Activated CD4-positive, alpha-beta T cell treated with anti-CD3 and anti-CD28 coated beads for 36 hours (primary cell): ENCODE measurements around the gene EXOC7. TPM values are rescaled to one million over a fixed set of nuclear protein-coding genes. Genes with fewer than 3 reads are reported as not detected.
A peak's percentile ranks its signal among the peaks of the same experiment; 100 is the strongest.

Source experiments
- ATAC-seq: fragments of 200-7000 bp; cut with Tn5 transposase; one replicate; pipeline ENCODE4 v1.10.0; 2021; ENCODE audit warnings: mild to moderate bottlenecking, moderate library complexity
- CTCF ChIA-PET: fragments of 350-600 bp; sonication (Branson Sonifier 250); formaldehyde crosslinking; loops from one replicate; lab custom pipeline; 2021; ENCODE audit warnings: antibody characterized with exemption; lab: Charles Lee
- POLR2A ChIA-PET: fragments of 350-600 bp; sonication (Branson Sonifier 250); formaldehyde crosslinking; loops from one replicate; lab custom pipeline; 2021; ENCODE audit warnings: antibody characterized with exemption, inconsistent platforms; lab: Charles Lee
- DNase-seq: peaks from one replicate; pipeline ENCODE4 v3.0.0-alpha.2; 2020
- H3K27ac Mint-ChIP-seq: one replicate; pipeline ENCODE4 v1.8.0; 2021; ENCODE audit warnings: mixed read lengths
- H3K27me3 Mint-ChIP-seq: one replicate; pipeline ENCODE4 v1.8.0; 2021; ENCODE audit warnings: mixed read lengths
- H3K36me3 Mint-ChIP-seq: one replicate; pipeline ENCODE4 v1.8.0; 2021; ENCODE audit warnings: low read depth, mixed read lengths
- H3K4me1 Mint-ChIP-seq: one replicate; pipeline ENCODE4 v1.8.0; 2021; ENCODE audit warnings: mixed read lengths
- H3K4me3 Mint-ChIP-seq: one replicate; pipeline ENCODE4 v1.8.0; 2021; ENCODE audit warnings: mild to moderate bottlenecking, moderate library complexity, mixed read lengths
- H3K9me3 Mint-ChIP-seq: one replicate; pipeline ENCODE4 v1.8.0; 2021; ENCODE audit warnings: low read depth, mixed read lengths
- intact Hi-C, 2 experiments: fragments of 100-400 bp; cut with DNase I in 1 of 2; cut with micrococcal nuclease in 1 of 2; formaldehyde crosslinking; loops; one replicate each; pipeline versions ENCODE4 v1.14.2 to v1.15.1; 2022 to 2024; cut with DNase I, micrococcal nuclease
- total RNA-seq, 2 experiments: library from RNA; stranded (reverse); gene quantifications; one replicate each; pipeline ENCODE4 v1.2.3, GENCODE V29; 2021

EXOC7 gene
- total RNA-seq, 2 experiments from 2014 or later: 73.0 to 77.0 TPM

DNA sequence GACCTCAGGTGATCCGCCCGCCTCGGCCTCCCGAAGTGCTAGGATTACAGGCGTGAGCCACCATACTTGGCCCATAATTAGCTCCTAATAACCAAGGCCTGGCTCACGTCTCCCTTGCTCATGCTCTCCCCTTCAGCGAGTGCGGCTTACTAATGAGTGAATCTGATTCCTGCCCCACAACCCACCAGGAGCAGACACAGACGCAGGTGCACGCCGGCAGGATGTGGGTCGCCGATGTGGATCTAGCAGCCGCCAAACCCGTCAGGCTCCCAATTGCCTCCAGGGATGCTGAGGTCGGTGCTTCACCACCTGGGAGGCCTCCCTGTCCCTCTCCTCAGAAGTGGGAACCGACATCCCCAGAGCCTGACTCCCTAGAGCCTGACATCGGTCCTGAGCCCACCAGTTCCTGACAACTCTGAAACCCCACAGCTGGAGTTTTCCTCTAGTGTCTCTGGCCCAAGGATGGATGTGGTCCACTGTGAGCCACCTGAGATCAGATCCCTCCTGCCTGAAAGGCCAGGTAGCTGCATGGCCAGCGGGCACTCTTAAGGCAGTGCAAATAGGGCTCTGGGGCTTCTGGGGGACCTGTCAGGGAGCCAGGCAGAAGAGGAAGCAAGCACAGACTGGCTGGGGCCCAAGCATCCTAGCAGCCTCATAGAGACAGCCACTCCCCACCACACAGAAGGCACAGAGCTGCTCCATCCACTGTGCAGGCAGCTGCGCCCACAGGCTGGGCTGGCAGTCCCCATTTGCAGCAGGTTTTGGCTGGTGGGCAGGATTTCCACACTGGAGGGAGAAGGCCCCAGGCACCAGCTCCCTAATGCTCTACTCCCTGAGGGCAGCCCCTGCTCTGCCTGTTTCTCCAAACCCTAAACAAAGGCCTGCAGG, 10.8 kb downstream of the EXOC7 start:
- no peaks in the 10 kb centered on the region for H3K27me3 Mint-ChIP-seq
- H3K9me3 Mint-ChIP-seq: no peaks in the 10 kb centered on the region
- ChIA-PET POLR2A (no interaction called here), CTCF (interaction anchor here (0.9 to 1.0 kb wide), 3 partner anchors 13 to 316 kb away, joined by 4 to 6 read pairs (median 5); partner anchors contain the start of gene MRPL38)
- no peaks in the 10 kb centered on the region for H3K4me1 Mint-ChIP-seq
- no peak overlapping the region for H3K4me3 Mint-ChIP-seq
- DNase-seq (no peak), ATAC-seq (no peak)
- no peak overlapping the region for H3K27ac Mint-ChIP-seq
- intact Hi-C loops: no loop called here
- H3K36me3 Mint-ChIP-seq: peaks cover 33% of the 10 kb centered on the region

DNA sequence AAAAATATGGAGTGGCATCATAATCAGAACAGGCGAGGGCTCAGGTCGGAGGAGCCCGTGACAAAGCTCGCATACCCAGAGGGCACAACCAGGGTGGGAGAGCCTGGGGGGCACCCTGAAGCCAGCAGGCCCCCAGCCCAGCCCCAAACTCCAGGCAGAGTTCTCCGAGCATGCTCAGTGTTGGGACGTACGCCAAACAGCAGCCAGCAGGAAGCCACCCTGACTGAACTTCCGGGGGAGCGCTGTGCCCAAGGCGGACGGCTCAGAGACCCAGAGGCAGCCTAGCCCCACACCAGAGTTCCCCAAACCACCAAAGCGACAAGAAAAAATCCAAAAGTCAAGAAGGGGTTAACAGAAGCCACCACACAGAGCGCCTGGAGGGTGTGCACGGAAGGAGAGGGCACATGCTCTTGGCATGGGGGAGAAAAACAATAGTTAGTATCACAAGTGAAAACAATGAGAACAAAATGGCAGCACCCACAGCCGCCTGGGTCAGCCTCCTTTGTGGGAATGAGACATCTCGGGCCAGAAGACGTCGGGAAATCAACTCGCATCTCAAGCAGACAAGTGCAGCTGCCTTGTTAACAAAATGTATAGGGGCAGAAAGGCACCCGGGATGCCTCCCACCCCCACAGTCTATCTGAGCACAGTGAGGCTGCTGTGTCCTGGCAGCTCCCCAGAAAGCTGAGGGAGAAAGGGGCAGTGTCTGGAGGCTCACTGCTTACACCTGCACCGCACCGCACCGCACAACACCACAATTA, 11.9 kb downstream of the EXOC7 start:
- H3K4me3 Mint-ChIP-seq: peak overlapping the region; percentile 28
- peaks cover 26% of the 10 kb centered on the region for H3K36me3 Mint-ChIP-seq
- H3K27me3 Mint-ChIP-seq: no peaks in the 10 kb centered on the region
- H3K27ac Mint-ChIP-seq: peak overlapping the region; percentile 63
- CTCF ChIA-PET: interaction anchor here (1.0 kb wide), 1 partner anchor 12 kb away, joined by 6 read pairs; no protein-coding TSS in a partner anchor
- intact Hi-C loops: no loop called here
- no peaks in the 10 kb centered on the region for H3K9me3 Mint-ChIP-seq
- no peak for DNase-seq
- no peaks in the 10 kb centered on the region for H3K4me1 Mint-ChIP-seq
- POLR2A ChIA-PET: no interaction called here
- peak; percentile 69 for ATAC-seq

DNA sequence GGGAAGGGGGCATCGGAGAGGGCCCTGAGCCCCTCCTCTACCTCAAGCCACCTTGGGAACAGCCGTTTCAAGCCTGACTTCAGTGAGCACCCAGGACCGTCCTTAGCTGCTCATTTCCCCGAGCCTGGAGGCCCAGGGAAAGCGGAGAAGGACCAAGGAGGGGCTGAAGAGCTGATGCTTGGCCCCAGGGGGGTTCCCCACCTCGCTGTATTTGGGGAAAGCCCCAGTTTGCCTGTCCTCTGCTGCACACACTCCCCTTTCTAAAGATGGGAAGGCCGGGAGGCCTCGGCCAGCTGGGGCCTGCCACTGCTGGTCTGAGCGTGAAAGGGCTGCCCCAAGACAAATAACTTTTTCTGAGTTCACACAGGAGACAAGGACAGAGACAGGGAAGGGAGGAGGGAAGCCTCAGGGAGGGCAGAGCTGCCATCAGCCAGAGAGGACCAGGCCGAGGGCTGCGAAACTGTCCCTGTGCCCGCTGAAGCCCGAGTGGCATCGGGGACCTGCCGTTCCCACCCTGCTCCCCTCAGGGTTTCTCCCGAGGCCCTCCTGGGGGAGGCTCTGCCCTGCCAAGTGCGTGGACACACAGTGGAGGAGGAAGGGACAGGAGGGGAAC, 13.0 kb downstream of the EXOC7 start:
- intact Hi-C loops: no loop called here
- Mint-ChIP-seq H3K27me3 (no peaks in the 10 kb centered on the region), H3K9me3 (no peaks in the 10 kb centered on the region), H3K4me1 (no peaks in the 10 kb centered on the region), H3K27ac (no peak overlapping the region), H3K4me3 (no peak overlapping the region), H3K36me3 (peaks cover 22% of the 10 kb centered on the region)
- ATAC-seq (no peak), DNase-seq (no peak)
- ChIA-PET POLR2A (no interaction called here), CTCF (no interaction called here)

DNA sequence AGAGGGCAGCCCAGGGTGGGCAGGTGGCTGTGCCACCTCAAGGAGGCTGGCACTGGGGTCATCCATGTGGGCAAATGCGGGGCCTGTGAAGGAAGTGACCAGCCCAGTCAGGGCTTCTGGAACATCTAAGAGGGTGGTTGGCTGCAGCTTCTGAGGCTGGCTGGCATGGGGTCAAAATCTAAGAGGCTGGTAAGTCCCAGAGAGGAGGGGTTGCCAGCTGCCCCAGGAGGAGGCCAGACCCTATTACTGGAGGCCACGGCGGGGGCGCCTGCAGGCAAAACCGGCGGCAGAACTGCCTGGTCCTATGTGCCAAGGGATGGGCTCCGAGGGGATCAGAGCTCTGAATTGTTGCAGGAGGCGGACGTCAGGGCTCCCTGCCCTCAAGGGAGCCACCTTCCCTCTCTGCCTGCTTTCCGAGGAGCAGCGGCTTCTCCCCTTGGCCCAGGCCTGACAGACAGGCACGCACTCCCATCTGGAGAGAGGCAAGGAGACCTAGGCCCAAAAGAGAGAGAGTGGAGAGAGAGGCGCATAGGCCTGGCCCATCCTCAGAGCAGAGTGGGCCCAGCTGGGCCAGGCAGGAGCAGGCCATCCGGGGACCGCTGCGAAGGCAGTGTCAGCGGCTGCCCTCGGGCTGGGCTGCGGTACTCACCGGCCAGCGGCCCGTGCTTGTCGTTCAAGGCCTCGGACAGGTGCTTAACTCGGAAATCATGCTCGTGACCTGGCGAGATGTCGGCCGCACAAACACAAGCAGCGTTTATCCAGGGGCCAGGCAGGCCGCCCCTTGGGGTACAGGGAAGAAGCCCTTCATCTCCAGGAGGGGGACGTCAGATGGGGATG, 13.7 kb downstream of the EXOC7 start:
- POLR2A ChIA-PET: interaction anchor here (0.7 kb wide), 1 partner anchor 43 kb away, joined by 4 read pairs; no protein-coding TSS in a partner anchor
- Mint-ChIP-seq H3K4me1 (no peaks in the 10 kb centered on the region), H3K36me3 (peaks cover 21% of the 10 kb centered on the region), H3K4me3 (no peak overlapping the region), H3K27me3 (no peaks in the 10 kb centered on the region), H3K27ac (no peak overlapping the region), H3K9me3 (no peaks in the 10 kb centered on the region)
- ATAC-seq (no peak), DNase-seq (no peak)
- CTCF ChIA-PET: interaction anchor here (1.1 to 1.2 kb wide), 2 partner anchors 15 to 76 kb away, joined by 3 read pairs; no protein-coding TSS in a partner anchor
- intact Hi-C loops: no loop called here

DNA sequence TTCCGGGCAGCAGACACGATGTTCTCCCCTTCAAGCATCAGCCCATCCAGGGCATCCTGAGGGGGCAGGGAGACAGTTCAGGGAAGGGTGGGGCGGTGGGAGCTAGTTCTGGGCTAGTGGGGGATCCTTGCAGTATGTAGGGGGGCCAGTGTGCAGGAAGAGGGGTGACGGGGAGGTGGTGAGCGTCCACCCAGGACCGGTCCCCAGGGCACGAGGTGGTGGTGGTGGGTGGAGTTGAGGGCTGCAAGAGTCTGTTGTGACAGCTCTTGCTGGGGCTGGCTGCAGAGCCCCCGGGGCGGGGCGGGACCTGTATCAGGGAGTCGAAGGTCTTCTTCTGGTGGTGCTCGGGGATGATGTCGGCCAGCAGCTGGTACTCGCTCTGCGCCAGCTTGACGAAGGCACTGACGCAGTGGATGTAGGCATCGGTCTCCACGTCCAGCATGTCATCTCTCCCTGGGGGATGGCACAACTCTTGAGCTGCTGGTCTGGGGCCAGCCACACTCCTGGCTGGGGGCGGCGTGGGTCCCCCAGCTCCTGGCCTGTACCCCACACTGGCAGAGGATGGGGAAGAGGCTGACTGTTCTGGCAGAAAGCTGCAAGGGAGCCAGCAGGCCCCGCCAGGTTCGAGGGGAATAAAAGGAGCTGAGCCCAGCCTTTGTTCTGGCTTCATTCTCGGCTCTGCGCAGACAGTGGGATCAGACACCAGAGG, 14.6 kb downstream of the EXOC7 start:
- Mint-ChIP-seq H3K4me1 (no peaks in the 10 kb centered on the region), H3K4me3 (no peak overlapping the region), H3K9me3 (no peaks in the 10 kb centered on the region), H3K27ac (no peak overlapping the region), H3K27me3 (no peaks in the 10 kb centered on the region), H3K36me3 (peaks cover 17% of the 10 kb centered on the region)
- ChIA-PET POLR2A (interaction anchor here (0.5 to 0.7 kb wide), 2 partner anchors 42 to 267 kb away, joined by 4 read pairs; no protein-coding TSS in a partner anchor), CTCF (interaction anchor here (1.1 to 1.2 kb wide), 2 partner anchors 16 to 75 kb away, joined by 3 read pairs; no protein-coding TSS in a partner anchor)
- ATAC-seq (no peak), DNase-seq (no peak)
- intact Hi-C loops: no loop called here

DNA sequence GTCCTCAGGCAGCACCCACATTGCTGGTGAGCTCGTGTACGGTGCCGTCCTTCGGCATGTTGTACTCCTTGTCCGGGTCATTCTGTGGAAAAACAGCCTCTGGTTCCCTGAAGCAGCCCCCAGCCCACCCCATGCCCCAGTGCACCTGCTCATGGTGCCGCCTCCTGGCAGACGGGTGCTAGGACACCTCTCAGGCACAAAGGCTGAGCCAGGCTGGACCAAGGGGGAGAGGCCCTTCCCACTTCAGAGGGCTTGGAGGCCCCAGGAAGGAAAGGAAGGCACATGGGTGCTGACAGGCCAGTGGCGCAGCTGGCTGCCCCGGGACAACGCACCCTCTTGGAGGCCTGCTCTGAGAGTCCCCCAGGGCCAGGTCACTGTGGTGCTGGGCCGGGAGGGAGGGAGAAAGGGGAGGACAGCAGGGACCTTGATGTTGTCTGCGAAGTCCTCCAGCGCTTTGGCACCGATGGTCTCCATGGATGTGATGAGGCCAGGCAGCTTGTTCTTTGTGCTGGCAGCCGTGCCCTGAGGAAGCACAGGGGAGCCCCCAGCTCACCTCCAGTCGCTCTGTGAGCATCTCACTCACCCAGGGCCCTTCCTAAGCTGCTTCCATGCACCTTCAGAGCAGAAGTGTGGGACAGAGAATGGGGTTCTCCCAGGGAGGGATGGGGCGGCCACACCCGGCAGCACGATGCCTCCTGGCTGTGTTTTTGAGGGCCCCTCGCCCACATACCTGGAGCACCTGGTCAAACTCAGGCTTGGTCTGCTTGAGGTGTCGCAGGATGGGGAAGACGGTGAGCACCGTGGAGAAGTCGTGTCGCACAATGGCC, 15.3 kb downstream of the EXOC7 start:
- Mint-ChIP-seq H3K4me3 (no peak overlapping the region), H3K36me3 (peaks cover 14% of the 10 kb centered on the region), H3K9me3 (no peaks in the 10 kb centered on the region), H3K4me1 (no peaks in the 10 kb centered on the region), H3K27ac (no peak overlapping the region), H3K27me3 (no peaks in the 10 kb centered on the region)
- intact Hi-C loops: no loop called here
- CTCF ChIA-PET: interaction anchor here (1.2 kb wide), 1 partner anchor 74 kb away, joined by 3 read pairs; no protein-coding TSS in a partner anchor
- no peak for DNase-seq
- POLR2A ChIA-PET: interaction anchor here (0.5 kb wide), 1 partner anchor 268 kb away, joined by 4 read pairs; no protein-coding TSS in a partner anchor
- ATAC-seq: no peak

DNA sequence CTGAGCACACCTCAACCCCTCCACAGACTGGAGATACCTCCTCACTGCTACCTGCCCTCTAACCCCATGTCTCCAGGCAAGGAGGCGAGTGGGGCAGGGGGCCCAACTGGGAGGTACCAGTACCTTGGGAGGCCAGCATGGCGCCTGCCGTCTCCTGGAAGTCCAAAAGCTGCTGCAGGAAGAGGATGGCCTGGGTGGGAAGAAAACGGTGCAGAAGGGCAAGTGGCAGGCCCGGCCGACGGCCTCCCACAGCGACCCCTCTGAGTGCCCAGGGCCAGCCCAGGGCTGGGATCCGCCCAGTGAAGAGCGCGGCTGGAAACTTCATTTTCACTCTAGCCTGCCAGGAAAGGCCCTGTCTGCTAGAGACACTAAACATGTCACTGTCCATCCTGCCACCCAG, 16.1 kb downstream of the EXOC7 start:
- Mint-ChIP-seq H3K9me3 (no peaks in the 10 kb centered on the region), H3K27me3 (no peaks in the 10 kb centered on the region), H3K4me1 (no peaks in the 10 kb centered on the region), H3K27ac (no peak overlapping the region), H3K36me3 (peaks cover 14% of the 10 kb centered on the region), H3K4me3 (no peak overlapping the region)
- ChIA-PET POLR2A (no interaction called here), CTCF (no interaction called here)
- DNase-seq: no peak
- intact Hi-C loops: no loop called here
- no peak for ATAC-seq

DNA sequence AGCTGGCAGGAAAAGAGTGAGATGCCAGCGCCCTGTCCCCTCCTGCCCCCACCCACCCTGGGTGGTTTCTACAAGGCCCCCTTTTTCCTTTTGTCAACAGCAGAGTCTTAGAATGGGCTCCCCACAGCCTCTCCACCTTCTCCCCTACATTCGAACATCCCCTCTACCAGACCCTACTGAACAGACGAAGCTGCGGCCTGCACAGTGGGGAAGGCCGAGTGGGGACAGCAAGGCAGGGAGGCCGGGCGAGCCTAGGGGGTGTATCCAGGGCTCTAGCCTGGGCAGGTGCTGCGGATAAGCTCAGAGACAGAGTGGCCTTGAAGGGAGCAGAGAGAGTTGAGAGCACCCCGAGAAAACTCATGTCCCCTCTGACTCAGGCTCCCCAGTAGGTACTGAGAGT, 17.2 kb downstream of the EXOC7 start:
- POLR2A ChIA-PET: interaction anchor here (0.6 kb wide), 1 partner anchor 9 kb away, joined by 7 read pairs; no protein-coding TSS in a partner anchor
- H3K27me3 Mint-ChIP-seq: no peaks in the 10 kb centered on the region

DNA sequence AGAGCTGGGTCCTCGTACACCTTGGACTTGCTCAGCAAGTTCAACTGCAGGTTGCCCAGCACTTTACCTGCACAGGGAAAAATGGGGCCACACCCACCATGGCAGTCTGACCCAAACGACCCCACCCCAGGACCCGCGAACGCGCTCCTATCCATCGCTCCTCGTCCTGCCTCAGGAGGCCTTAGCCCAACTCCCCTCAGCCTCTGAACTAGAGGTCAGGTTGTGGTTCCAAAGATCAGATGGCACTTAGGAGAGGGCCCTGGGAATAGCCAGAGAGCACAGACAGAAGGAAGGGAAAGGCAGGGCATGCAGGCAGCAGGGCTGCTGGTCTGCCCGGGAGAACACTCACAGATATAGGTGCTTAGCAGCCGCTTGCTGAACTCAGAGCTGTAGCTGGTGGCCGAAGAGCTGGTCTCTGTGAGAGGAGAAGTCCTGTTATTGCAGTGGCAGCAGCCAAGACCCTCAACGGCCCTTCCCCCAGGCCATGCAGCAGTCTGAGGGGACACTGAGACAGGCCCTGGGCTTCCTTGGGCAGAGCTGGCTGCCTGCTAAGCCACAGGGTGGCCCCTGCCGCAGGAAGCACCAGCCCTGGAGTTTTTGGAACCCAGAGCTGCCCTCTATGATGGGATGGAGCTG, 17.7 kb downstream of the EXOC7 start:
- peaks cover 7% of the 10 kb centered on the region for H3K36me3 Mint-ChIP-seq
- H3K4me3 Mint-ChIP-seq: no peak overlapping the region
- POLR2A ChIA-PET: no interaction called here
- DNase-seq (no peak), ATAC-seq (no peak)
- CTCF ChIA-PET: interaction anchor here (0.6 to 0.7 kb wide), 4 partner anchors 8 to 782 kb away, joined by 3 to 5 read pairs (median 3); no protein-coding TSS in a partner anchor
- H3K27me3 Mint-ChIP-seq: no peaks in the 10 kb centered on the region
- intact Hi-C loops: no loop called here
- H3K4me1 Mint-ChIP-seq: no peaks in the 10 kb centered on the region
- H3K9me3 Mint-ChIP-seq: no peaks in the 10 kb centered on the region
- no peak overlapping the region for H3K27ac Mint-ChIP-seq

More for the DNA sequence above, 17.2 kb downstream of the EXOC7 start:
- no peak overlapping the region for H3K27ac Mint-ChIP-seq
- no peak overlapping the region for H3K4me3 Mint-ChIP-seq
- CTCF ChIA-PET: interaction anchor here (0.6 to 0.7 kb wide), 5 partner anchors 8 to 781 kb away, joined by 3 to 5 read pairs (median 3); no protein-coding TSS in a partner anchor
- no peaks in the 10 kb centered on the region for H3K4me1 Mint-ChIP-seq
- intact Hi-C loops: no loop called here
- ATAC-seq (no peak), DNase-seq (no peak)
- H3K36me3 Mint-ChIP-seq: peaks cover 7% of the 10 kb centered on the region
- no peaks in the 10 kb centered on the region for H3K9me3 Mint-ChIP-seq
